Brain microvascular endothelial cell (primary cell): ENCODE data around the gene ST3GAL2.
A peak's percentile ranks its signal among the peaks of the same experiment; 100 is the strongest.

Experiments
- DNase-seq: peaks from one replicate; pipeline ENCODE4 v3.0.0-alpha.2; 2020
- H3K27ac ChIP-seq: fragments of 250-450 bp; sonication (Bioruptor Pico); 2 replicates; pipeline ENCODE4 v1.5.1; 2020; ENCODE audit warnings: mild to moderate bottlenecking, moderate library complexity
- H3K27me3 ChIP-seq: fragments of 250-450 bp; sonication (Bioruptor Pico); replicated peaks from 2 replicates; pipeline ENCODE4 v1.5.1; 2020; ENCODE audit warnings: mild to moderate bottlenecking
- H3K36me3 ChIP-seq: fragments of 250-450 bp; sonication (Bioruptor Pico); replicated peaks from 2 replicates; pipeline ENCODE4 v1.5.1; 2020; ENCODE audit warnings: mild to moderate bottlenecking
- H3K4me3 ChIP-seq: 2 replicates; pipeline ENCODE4 v1.5.1; 2011; ENCODE audit warnings: low read depth, mild to moderate bottlenecking, control low read depth, low read length, moderate library complexity
- in situ Hi-C: cut with HindIII; loops from 2 replicates; pipeline ENCODE4 v1.10.0; 2017; ENCODE audit warnings: low sequenced_read_pairs, low pct_ligation_motif_present
- TF ChIP-seq, protein P1 (sequence below): IDR thresholded peaks from 2 replicates; pipeline ENCODE4 v1.5.1; 2011; ENCODE audit warnings: low read depth, mild to moderate bottlenecking, moderate library complexity, low read length, control low read depth, inconsistent platforms; ENCODE audit errors: missing control alignments

Gene ST3GAL2

DNA sequence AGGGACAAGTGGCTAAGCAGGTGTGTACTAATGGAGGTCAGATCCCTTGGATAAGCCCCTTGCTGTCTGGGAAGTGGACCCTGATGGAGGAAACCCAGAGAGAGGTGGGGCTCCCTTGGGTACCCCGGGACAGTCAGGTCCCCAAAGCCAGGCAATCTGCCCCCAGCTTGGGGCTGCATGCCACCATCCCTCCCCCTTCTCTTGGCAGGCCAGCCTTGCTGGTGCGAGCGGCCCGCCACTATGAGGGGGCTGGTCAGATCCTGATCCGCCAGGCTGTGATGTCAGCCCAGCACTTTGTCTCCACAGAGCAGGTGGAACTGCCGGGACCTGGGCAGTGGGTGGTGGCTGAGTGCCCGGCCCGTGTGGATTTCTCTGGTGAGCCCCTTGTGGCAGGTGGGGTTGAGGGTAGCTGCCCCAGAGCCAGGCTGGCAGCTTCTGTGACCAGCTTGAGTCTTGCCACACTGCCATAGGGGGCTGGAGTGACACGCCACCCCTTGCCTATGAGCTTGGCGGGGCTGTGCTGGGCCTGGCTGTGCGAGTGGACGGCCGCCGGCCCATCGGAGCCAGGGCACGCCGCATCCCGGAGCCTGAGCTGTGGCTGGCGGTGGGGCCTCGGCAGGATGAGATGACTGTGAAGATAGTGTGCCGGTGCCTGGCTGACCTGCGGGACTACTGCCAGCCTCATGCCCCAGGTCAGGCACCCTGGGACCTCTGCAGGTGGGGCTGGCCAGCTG lies 35.6 kb upstream of the ST3GAL2 start:
- in situ Hi-C loops = no loop called here
- H3K27ac ChIP-seq = no peak overlapping the region
- H3K27me3 ChIP-seq = no peaks in the 10 kb centered on the region
- no peak for DNase-seq
- peaks cover 1% of the 10 kb centered on the region for H3K36me3 ChIP-seq
- TF ChIP-seq, protein P1, sequence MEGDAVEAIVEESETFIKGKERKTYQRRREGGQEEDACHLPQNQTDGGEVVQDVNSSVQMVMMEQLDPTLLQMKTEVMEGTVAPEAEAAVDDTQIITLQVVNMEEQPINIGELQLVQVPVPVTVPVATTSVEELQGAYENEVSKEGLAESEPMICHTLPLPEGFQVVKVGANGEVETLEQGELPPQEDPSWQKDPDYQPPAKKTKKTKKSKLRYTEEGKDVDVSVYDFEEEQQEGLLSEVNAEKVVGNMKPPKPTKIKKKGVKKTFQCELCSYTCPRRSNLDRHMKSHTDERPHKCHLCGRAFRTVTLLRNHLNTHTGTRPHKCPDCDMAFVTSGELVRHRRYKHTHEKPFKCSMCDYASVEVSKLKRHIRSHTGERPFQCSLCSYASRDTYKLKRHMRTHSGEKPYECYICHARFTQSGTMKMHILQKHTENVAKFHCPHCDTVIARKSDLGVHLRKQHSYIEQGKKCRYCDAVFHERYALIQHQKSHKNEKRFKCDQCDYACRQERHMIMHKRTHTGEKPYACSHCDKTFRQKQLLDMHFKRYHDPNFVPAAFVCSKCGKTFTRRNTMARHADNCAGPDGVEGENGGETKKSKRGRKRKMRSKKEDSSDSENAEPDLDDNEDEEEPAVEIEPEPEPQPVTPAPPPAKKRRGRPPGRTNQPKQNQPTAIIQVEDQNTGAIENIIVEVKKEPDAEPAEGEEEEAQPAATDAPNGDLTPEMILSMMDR = no peak
- H3K4me3 ChIP-seq = no peak overlapping the region

- no peak for DNase-seq
- H3K4me3 ChIP-seq = no peak overlapping the region
- in situ Hi-C loops = no loop called here
- H3K36me3 ChIP-seq = no peaks in the 10 kb centered on the region
- H3K27ac ChIP-seq = no peak overlapping the region
- H3K27me3 ChIP-seq = no peaks in the 10 kb centered on the region
- TF ChIP-seq, protein P1 = peak; percentile 6
Observed at GRCh38 chr16:70473446-70474319, 34.8 kb upstream of the ST3GAL2 start.

- DNase-seq = no peak
- in situ Hi-C loops = no loop called here
- Histone ChIP-seq H3K27ac (no peak overlapping the region), H3K27me3 (no peaks in the 10 kb centered on the region), H3K36me3 (no peaks in the 10 kb centered on the region), H3K4me3 (no peak overlapping the region)
- TF ChIP-seq, protein P1 = no peak
Observed at GRCh38 chr16:70472786-70473433, 34.0 kb upstream of the ST3GAL2 start.

DNA sequence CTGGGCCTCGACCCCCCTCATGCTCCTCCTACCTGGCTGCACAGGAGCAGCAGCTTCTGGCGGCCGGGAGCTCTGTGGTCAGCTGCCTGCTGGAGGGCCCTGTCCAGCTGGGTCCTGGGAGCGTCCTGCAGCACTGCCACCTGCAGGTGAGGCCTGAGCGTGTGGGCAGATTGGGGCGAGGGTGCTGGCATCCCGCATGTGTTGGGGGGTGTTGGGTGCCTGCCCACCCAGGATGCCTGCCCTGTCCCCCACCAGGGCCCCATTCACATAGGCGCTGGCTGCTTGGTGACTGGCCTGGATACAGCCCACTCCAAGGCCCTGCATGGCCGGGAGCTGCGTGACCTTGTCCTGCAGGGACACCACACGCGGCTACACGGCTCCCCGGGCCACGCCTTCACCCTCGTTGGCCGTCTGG lies 32.0 kb upstream of the ST3GAL2 start:
- TF ChIP-seq, protein P1 = peak; percentile 73
- Histone ChIP-seq H3K27me3 (no peaks in the 10 kb centered on the region), H3K4me3 (no peak overlapping the region), H3K27ac (no peak overlapping the region), H3K36me3 (no peaks in the 10 kb centered on the region)
- no peak for DNase-seq
- in situ Hi-C loops = no loop called here

GRCh38 chr16:70470141-70470926 lies 31.4 kb upstream of the ST3GAL2 start:
- Histone ChIP-seq H3K36me3 (no peaks in the 10 kb centered on the region), H3K27me3 (no peaks in the 10 kb centered on the region), H3K4me3 (no peak overlapping the region), H3K27ac (no peak overlapping the region)
- TF ChIP-seq, protein P1 = no peak
- in situ Hi-C loops = no loop called here
- DNase-seq = no peak
